ENCODE results near the gene TYMP.

TYMP gene

GRCh38 chr22:50517495-50518260 is 12.1 kb downstream of the TYMP start:
- no peak overlapping the region for H3K9ac ChIP-seq (ENCODE audit: low read length)
- DNase-seq, result no peak
- no peak overlapping the region for H3K4me2 ChIP-seq (ENCODE audit: low read depth, low read length)
- H3K4me3 ChIP-seq (ENCODE audit: low read length), result no peak overlapping the region
- no peaks in the 10 kb centered on the region for H3F3A ChIP-seq (ENCODE audit: insufficient read depth, low read length)
- 0 out of 2 replicates have a peak, but pooled peaks cover 3% of the 10 kb centered on the region for H3K36me3 ChIP-seq (replicated peaks; ENCODE audit: insufficient read depth, low read length)
- no peaks in the 10 kb centered on the region for H3K9me2 ChIP-seq (replicated peaks; ENCODE audit: insufficient read depth, low read length)
- H3K27me3 ChIP-seq (replicated peaks; ENCODE audit: insufficient read depth, low read length), result no peaks in the 10 kb centered on the region
- H3K4me1 ChIP-seq (ENCODE audit: low read length), result no peaks in the 10 kb centered on the region
- peaks cover 63% of the 10 kb centered on the region for H3K79me2 ChIP-seq (ENCODE audit: low read length)
- no peaks in the 10 kb centered on the region for H3K9me3 ChIP-seq (replicated peaks; ENCODE audit: insufficient read depth, low read length)
- TF ChIP-seq CTCF (IDR thresholded peaks at IDR 0.05; ENCODE audit: low read length), result no peak
- TF ChIP-seq EZH2phosphoT487 (IDR thresholded peaks at IDR 0.05; ENCODE audit: low read length), result no peak
- TF ChIP-seq EZH2 (optimal IDR thresholded peaks at IDR 0.05; ENCODE audit: low read depth, low read length), result no peak
- H2AFZ ChIP-seq (ENCODE audit: low read length), result no peak overlapping the region
- H3K27ac ChIP-seq (ENCODE audit: low read length), result no peak overlapping the region
- peaks cover 7% of the 10 kb centered on the region; the same call in 1 of the 2 replicates for H4K20me1 ChIP-seq (ENCODE audit: insufficient read depth, low read length)

- Histone ChIP-seq H3K27ac (ENCODE audit: low read length) (no peak overlapping the region), H3K4me2 (ENCODE audit: low read depth, low read length) (no peak overlapping the region), H3K79me2 (ENCODE audit: low read length) (peaks cover 66% of the 10 kb centered on the region), H3K36me3 (replicated peaks; ENCODE audit: insufficient read depth, low read length) (0 out of 2 replicates have a peak, but pooled peaks cover 3% of the 10 kb centered on the region), H2AFZ (ENCODE audit: low read length) (no peak overlapping the region), H4K20me1 (ENCODE audit: insufficient read depth, low read length) (peaks cover 7% of the 10 kb centered on the region; the same call in 1 of the 2 replicates), H3K4me1 (ENCODE audit: low read length) (no peaks in the 10 kb centered on the region), H3K27me3 (replicated peaks; ENCODE audit: insufficient read depth, low read length) (no peaks in the 10 kb centered on the region), H3K9me3 (replicated peaks; ENCODE audit: insufficient read depth, low read length) (no peaks in the 10 kb centered on the region), H3K9me2 (replicated peaks; ENCODE audit: insufficient read depth, low read length) (no peaks in the 10 kb centered on the region), H3K4me3 (ENCODE audit: low read length) (no peak overlapping the region), H3K9ac (ENCODE audit: low read length) (no peak overlapping the region), H3F3A (ENCODE audit: insufficient read depth, low read length) (no peaks in the 10 kb centered on the region)
- TF ChIP-seq CTCF (IDR thresholded peaks at IDR 0.05; ENCODE audit: low read length) (no peak), EZH2phosphoT487 (IDR thresholded peaks at IDR 0.05; ENCODE audit: low read length) (no peak), EZH2 (optimal IDR thresholded peaks at IDR 0.05; ENCODE audit: low read depth, low read length) (no peak)
- no peak for DNase-seq
Observed at GRCh38 chr22:50516891-50517290, 12.9 kb downstream of the TYMP start.

GRCh38 chr22:50516068-50516467 is 13.7 kb downstream of the TYMP start:
- DNase-seq, result no peak
- H3K9ac ChIP-seq (ENCODE audit: low read length), result no peak overlapping the region
- H3K79me2 ChIP-seq (ENCODE audit: low read length), result peaks cover 68% of the 10 kb centered on the region
- 0 out of 2 replicates have a peak, but pooled peaks cover 3% of the 10 kb centered on the region for H3K36me3 ChIP-seq (replicated peaks; ENCODE audit: insufficient read depth, low read length)
- no peak overlapping the region for H3K4me3 ChIP-seq (ENCODE audit: low read length)
- H3K27me3 ChIP-seq (replicated peaks; ENCODE audit: insufficient read depth, low read length), result no peaks in the 10 kb centered on the region
- H4K20me1 ChIP-seq (ENCODE audit: insufficient read depth, low read length), result peaks cover 7% of the 10 kb centered on the region; the same call in 1 of the 2 replicates
- no peaks in the 10 kb centered on the region for H3K4me1 ChIP-seq (ENCODE audit: low read length)
- H3F3A ChIP-seq (ENCODE audit: insufficient read depth, low read length), result no peaks in the 10 kb centered on the region
- no peak overlapping the region for H2AFZ ChIP-seq (ENCODE audit: low read length)
- no peak overlapping the region for H3K4me2 ChIP-seq (ENCODE audit: low read depth, low read length)
- H3K27ac ChIP-seq (ENCODE audit: low read length), result no peak overlapping the region
- no peaks in the 10 kb centered on the region for H3K9me3 ChIP-seq (replicated peaks; ENCODE audit: insufficient read depth, low read length)
- TF ChIP-seq CTCF (IDR thresholded peaks at IDR 0.05; ENCODE audit: low read length) (no peak), EZH2 (optimal IDR thresholded peaks at IDR 0.05; ENCODE audit: low read depth, low read length) (no peak), EZH2phosphoT487 (IDR thresholded peaks at IDR 0.05; ENCODE audit: low read length) (no peak)
- no peaks in the 10 kb centered on the region for H3K9me2 ChIP-seq (replicated peaks; ENCODE audit: insufficient read depth, low read length)
